Keratinocyte (primary cell): ENCODE measurements around the gene TTC9B. TPM values are rescaled to one million over a fixed set of nuclear protein-coding genes. Genes with fewer than 3 reads are reported as not detected.

Experiments used
- DNase-seq: peaks from one replicate; pipeline ENCODE4 v3.0.0-alpha.2; 2011; ENCODE audit warnings: low read depth, missing footprints, low spot score
- FAIRE-seq: peaks from 2 replicates; lab custom pipeline; 2011; peaks lifted over from hg19 to GRCh38; lab: Jason Lieb, UNC
- H2AFZ ChIP-seq: 2 replicates; pipeline ENCODE4 v1.6.0; 2012; ENCODE audit warnings: low read length, control low read depth, inconsistent platforms; ENCODE audit not compliant: control insufficient read depth
- H3K27ac ChIP-seq: 2 replicates; pipeline ENCODE4 v1.5.1; 2011; ENCODE audit warnings: low read length; ENCODE audit not compliant: control insufficient read depth, insufficient read depth
- H3K27me3 ChIP-seq: 3 replicates; pipeline ENCODE4 v1.6.0; 2011; ENCODE audit warnings: low read length; ENCODE audit not compliant: control insufficient read depth, insufficient read depth; ENCODE audit errors: extremely low read depth
- H3K36me3 ChIP-seq, 2 experiments: 2 replicates in 1 of 2; 3 replicates in 1 of 2; pipeline ENCODE4 v1.5.1; 2011; ENCODE audit warnings: low read length in 2 of 2, mild to moderate bottlenecking in 1 of 2; ENCODE audit not compliant: control insufficient read depth in 2 of 2, insufficient read depth in 2 of 2; ENCODE audit errors: extremely low read depth in 1 of 2
- H3K4me1 ChIP-seq: 3 replicates; pipeline ENCODE4 v1.5.1; 2011; ENCODE audit warnings: low read length; ENCODE audit not compliant: control insufficient read depth, insufficient read depth; ENCODE audit errors: extremely low read depth
- H3K4me2 ChIP-seq: 3 replicates; pipeline ENCODE4 v1.6.0; 2011; ENCODE audit warnings: low read depth, low read length; ENCODE audit not compliant: control insufficient read depth, insufficient read depth; ENCODE audit errors: extremely low read depth
- H3K4me3 ChIP-seq, 3 experiments: fragments of 200-600 bp in 1 of 3; sonication (generic) in 1 of 3; 2 replicates in 2 of 3; 3 replicates in 1 of 3; pipeline ENCODE4 v1.5.1; 2011 to 2016; ENCODE audit warnings: low read length in 3 of 3, mild to moderate bottlenecking in 3 of 3, control low read depth in 2 of 3, inconsistent platforms in 1 of 3, low read depth in 1 of 3, mixed read lengths in 1 of 3, mixed run types in 1 of 3, moderate library complexity in 1 of 3; ENCODE audit not compliant: control insufficient read depth in 2 of 3, insufficient read depth in 2 of 3; ENCODE audit errors: extremely low read depth in 1 of 3
- H3K79me2 ChIP-seq: 2 replicates; pipeline ENCODE4 v1.6.0; 2012; ENCODE audit warnings: low read length; ENCODE audit not compliant: control insufficient read depth, insufficient read depth
- H3K9ac ChIP-seq: 3 replicates; pipeline ENCODE4 v1.6.0; 2011; ENCODE audit warnings: low read length; ENCODE audit not compliant: control insufficient read depth, insufficient read depth; ENCODE audit errors: extremely low read depth
- H3K9me1 ChIP-seq: 3 replicates; pipeline ENCODE4 v1.6.0; 2011; ENCODE audit warnings: low read length; ENCODE audit not compliant: control insufficient read depth, insufficient read depth; ENCODE audit errors: extremely low read depth
- H3K9me3 ChIP-seq: 2 replicates; pipeline ENCODE4 v1.5.1; 2012; ENCODE audit warnings: low read depth, low read length; ENCODE audit not compliant: control insufficient read depth
- H4K20me1 ChIP-seq: 3 replicates; pipeline ENCODE4 v1.6.0; 2011; ENCODE audit warnings: low read length; ENCODE audit not compliant: control insufficient read depth, insufficient read depth; ENCODE audit errors: extremely low read depth
- CTCF ChIP-seq, 3 experiments: IDR thresholded peaks in 1 of 3; conservative IDR thresholded peaks in 1 of 3; optimal IDR thresholded peaks in 1 of 3; 2 replicates in 2 of 3; 3 replicates in 1 of 3; pipeline versions ENCODE3 to v1.5.1; 2011; ENCODE audit warnings: low read length in 3 of 3, mild to moderate bottlenecking in 3 of 3, moderate library complexity in 2 of 3, control low read depth in 1 of 3, inconsistent platforms in 1 of 3; ENCODE audit not compliant: insufficient read depth in 2 of 3; ENCODE audit errors: extremely low read depth in 1 of 3
- EZH2 ChIP-seq: IDR thresholded peaks from one replicate; pipeline ENCODE4 v1.6.1; 2012; ENCODE audit warnings: inconsistent platforms, mild to moderate bottlenecking, low read length, moderate library complexity
- dilution Hi-C: fragments of 300-500 bp; cut with MboI; formaldehyde crosslinking; loops from one replicate; pipeline ENCODE4 v1.7.0; 2020; ENCODE audit warnings: low sequenced_read_pairs; ENCODE audit not compliant: extremely low pct_ligation_motif_present
- polyA plus RNA-seq, 5 experiments: library from polyadenylated mRNA; depleted of rRNA in 3 of 5; stranded (reverse) in 3 of 5; stranded (forward) in 1 of 5; unstranded in 1 of 5; fragments of >200 nt; gene quantifications; 1 replicate in 1 of 5; 2 replicates in 3 of 5; 3 replicates in 1 of 5; pipeline versions ENCODE4 v1.2.1 to v1.2.3, GENCODE V29; 2011 to 2012; ENCODE audit warnings: missing spikeins in 2 of 5, low read depth in 1 of 5, low replicate concordance in 1 of 5

TTC9B gene
- polyA plus RNA-seq, 1 donor (not counting 4 experiments of a cell fraction or from before 2014, with no cell fraction given) = not detected

GRCh38 chr19:40249781-40250180 lies 31.6 kb upstream of the TTC9B start:
- FAIRE-seq (no peak), DNase-seq (no peak)
- Histone ChIP-seq H4K20me1 (no peaks in the 10 kb centered on the region), H3K4me2 (no peak overlapping the region), H2AFZ (no peak overlapping the region), H3K79me2 (peaks cover 16% of the 10 kb centered on the region), H3K9me1 (no peaks in the 10 kb centered on the region), H3K4me3 (no peak overlapping the region), H3K4me1 (peaks cover 7% of the 10 kb centered on the region), H3K36me3 (peaks cover 0 to 15% of the 10 kb centered on the region in 2 experiments), H3K27ac (no peak overlapping the region), H3K27me3 (no peaks in the 10 kb centered on the region), H3K9ac (no peak overlapping the region), H3K9me3 (no peaks in the 10 kb centered on the region)
- dilution Hi-C loops = no loop called here
- TF ChIP-seq EZH2 = no peak
- no peak for TF ChIP-seq CTCF (optimal IDR thresholded peaks at IDR 0.05 in 1 of 3, IDR thresholded peaks at IDR 0.05 in 1 of 3, conservative IDR thresholded peaks at IDR 0.05 in 1 of 3; ENCODE audit: extremely low read depth in 1 of 3, insufficient read depth in 2 of 3, low read length in 3 of 3)

DNA sequence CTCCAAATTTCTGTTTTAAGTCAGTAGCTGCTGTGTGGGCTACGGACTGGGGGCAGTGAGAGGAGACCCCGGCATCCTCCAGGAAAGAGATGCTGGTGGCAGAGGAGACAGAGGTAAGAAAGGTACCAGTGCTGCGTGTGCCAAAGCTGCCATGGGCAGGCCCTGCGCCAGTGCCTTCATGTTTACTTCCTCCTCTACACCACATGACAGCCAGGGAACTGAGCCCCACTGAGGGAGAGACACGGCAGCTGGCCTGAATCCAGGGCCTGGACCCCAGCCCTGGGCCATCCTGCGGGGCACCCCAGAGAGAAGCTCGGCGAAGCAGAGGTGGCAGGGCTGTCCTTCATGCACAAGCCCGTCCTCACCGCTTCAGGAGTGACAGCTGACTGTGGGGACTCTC lies 31.0 kb upstream of the TTC9B start:
- FAIRE-seq = no peak
- no peak overlapping the region for H3K4me3 ChIP-seq
- peaks cover 20% of the 10 kb centered on the region for H3K79me2 ChIP-seq
- H3K9ac ChIP-seq = no peak overlapping the region
- dilution Hi-C loops = no loop called here
- no peaks in the 10 kb centered on the region for H3K9me1 ChIP-seq
- H3K4me2 ChIP-seq = no peak overlapping the region
- H3K36me3 ChIP-seq = peaks cover 0 to 13% of the 10 kb centered on the region in 2 experiments
- peaks cover 7% of the 10 kb centered on the region for H3K4me1 ChIP-seq
- no peak for DNase-seq
- TF ChIP-seq EZH2 = no peak
- no peak for TF ChIP-seq CTCF (optimal IDR thresholded peaks at IDR 0.05 in 1 of 3, IDR thresholded peaks at IDR 0.05 in 1 of 3, conservative IDR thresholded peaks at IDR 0.05 in 1 of 3; ENCODE audit: extremely low read depth in 1 of 3, insufficient read depth in 2 of 3, low read length in 3 of 3)
- no peaks in the 10 kb centered on the region for H3K27me3 ChIP-seq
- no peak overlapping the region for H2AFZ ChIP-seq
- no peaks in the 10 kb centered on the region for H3K9me3 ChIP-seq
- H4K20me1 ChIP-seq = no peaks in the 10 kb centered on the region
- H3K27ac ChIP-seq = no peak overlapping the region
